ENCODE measurements around the gene AMN. TPM values are rescaled to one million over a fixed set of nuclear protein-coding genes. Genes with fewer than 3 reads are reported as not detected.

The AMN gene
- polyA plus RNA-seq, 1 of the 3 experiments (the other 2 are of a cell fraction), result 0.03 TPM

GRCh38 chr14:102898298-102898697, 24.2 kb upstream of the AMN start:
- no peaks in the 10 kb centered on the region for H3K9me3 ChIP-seq
- H3K4me2 ChIP-seq, result no peak overlapping the region
- no peaks in the 10 kb centered on the region for H3K27me3 ChIP-seq (ENCODE audit: insufficient read depth)
- ChIA-PET POLR2A (no interaction called here), CTCF (no interaction called here)
- peaks cover 10 to 21% of the 10 kb centered on the region in 2 experiments for H3K36me3 ChIP-seq (replicated peaks in 1 of 2; ENCODE audit: control insufficient read depth in 1 of 2, insufficient read depth in 2 of 2, low read length in 1 of 2)
- H3K27ac ChIP-seq (ENCODE audit: low read depth in 2 of 2, low read length in 1 of 2), result no peak overlapping the region
- no peak overlapping the region for H2AFZ ChIP-seq (ENCODE audit: low read depth)
- no peak overlapping the region for H3K4me3 ChIP-seq (ENCODE audit: low read depth in 2 of 2, low read length in 1 of 2)
- H4K20me1 ChIP-seq (ENCODE audit: insufficient read depth), result no peaks in the 10 kb centered on the region
- no peaks in the 10 kb centered on the region; a peak in 1 of 4 replicates for H3K4me1 ChIP-seq (ENCODE audit: control insufficient read depth in 1 of 2, insufficient read depth in 2 of 2, low read depth in 1 of 2, low read length in 1 of 2)
- no peaks in the 10 kb centered on the region for H3K79me2 ChIP-seq (ENCODE audit: insufficient read depth)
- H3K9ac ChIP-seq, result no peak overlapping the region
- no peaks in the 10 kb centered on the region for H3K9me2 ChIP-seq
- 96% methylated on average over 6 of the region's 6 CpGs for WGBS (ENCODE audit: low lambda C conversion rate)
- DNase-seq, result no peak
- TF ChIP-seq NRF1 (IDR thresholded peaks at IDR 0.05; ENCODE audit: low read depth, low read length), result no peak
- no peaks in the 10 kb centered on the region for H3F3A ChIP-seq (replicated peaks; ENCODE audit: insufficient read depth)

- Histone ChIP-seq H3K27ac (ENCODE audit: low read depth in 2 of 2, low read length in 1 of 2) (no peak overlapping the region), H3K9ac (no peak overlapping the region), H3K79me2 (ENCODE audit: insufficient read depth) (no peaks in the 10 kb centered on the region), H3K4me1 (ENCODE audit: control insufficient read depth in 1 of 2, insufficient read depth in 2 of 2, low read depth in 1 of 2, low read length in 1 of 2) (no peaks in the 10 kb centered on the region; a peak in 1 of 4 replicates), H2AFZ (ENCODE audit: low read depth) (no peak overlapping the region), H3K4me2 (no peak overlapping the region), H3K9me3 (no peaks in the 10 kb centered on the region), H3K4me3 (ENCODE audit: low read depth in 2 of 2, low read length in 1 of 2) (no peak overlapping the region), H4K20me1 (ENCODE audit: insufficient read depth) (no peaks in the 10 kb centered on the region), H3K27me3 (ENCODE audit: insufficient read depth) (no peaks in the 10 kb centered on the region), H3K36me3 (replicated peaks in 1 of 2; ENCODE audit: control insufficient read depth in 1 of 2, insufficient read depth in 2 of 2, low read length in 1 of 2) (peaks cover 12 to 21% of the 10 kb centered on the region in 2 experiments), H3K9me2 (no peaks in the 10 kb centered on the region), H3F3A (replicated peaks; ENCODE audit: insufficient read depth) (no peaks in the 10 kb centered on the region)
- ChIA-PET CTCF (no interaction called here), POLR2A (no interaction called here)
- 96% methylated on average over 17 of the region's 18 CpGs for WGBS (ENCODE audit: low lambda C conversion rate)
- DNase-seq, result peak; percentile 18
- TF ChIP-seq MXI1 (IDR thresholded peaks at IDR 0.05; ENCODE audit: low read depth, low read length) (no peak), MAX (IDR thresholded peaks at IDR 0.05; ENCODE audit: low read depth) (no peak), SMC3 (IDR thresholded peaks at IDR 0.05; ENCODE audit: low read depth, low read length) (no peak), TEAD4 (IDR thresholded peaks at IDR 0.05; ENCODE audit: borderline replicate concordance, insufficient read depth) (no peak), TCF12 (IDR thresholded peaks at IDR 0.05) (no peak), CHD2 (IDR thresholded peaks at IDR 0.05; ENCODE audit: low read length, partially characterized antibody) (no peak), CTCF (IDR thresholded peaks at IDR 0.05) (no peak), ELF1 (IDR thresholded peaks at IDR 0.05) (no peak), JUND (IDR thresholded peaks at IDR 0.05) (no peak), USF1 (IDR thresholded peaks at IDR 0.05; ENCODE audit: borderline replicate concordance, low read depth) (no peak), FOSL2 (IDR thresholded peaks at IDR 0.05; ENCODE audit: borderline replicate concordance, low read depth) (no peak), FOXJ3 (CRISPR knock-in tag; IDR thresholded peaks at IDR 0.05) (no peak), MEF2A (IDR thresholded peaks at IDR 0.05; ENCODE audit: borderline replicate concordance, low read depth) (no peak)
Measured at GRCh38 chr14:102898776-102899515, 23.5 kb upstream of the AMN start.
